ENCODE measurements around the gene SUMO3. TPM values are rescaled to one million over a fixed set of nuclear protein-coding genes. Genes with fewer than 3 reads are reported as not detected.

Gene SUMO3
- polyA plus RNA-seq, 1 donor, result 113 TPM

DNA sequence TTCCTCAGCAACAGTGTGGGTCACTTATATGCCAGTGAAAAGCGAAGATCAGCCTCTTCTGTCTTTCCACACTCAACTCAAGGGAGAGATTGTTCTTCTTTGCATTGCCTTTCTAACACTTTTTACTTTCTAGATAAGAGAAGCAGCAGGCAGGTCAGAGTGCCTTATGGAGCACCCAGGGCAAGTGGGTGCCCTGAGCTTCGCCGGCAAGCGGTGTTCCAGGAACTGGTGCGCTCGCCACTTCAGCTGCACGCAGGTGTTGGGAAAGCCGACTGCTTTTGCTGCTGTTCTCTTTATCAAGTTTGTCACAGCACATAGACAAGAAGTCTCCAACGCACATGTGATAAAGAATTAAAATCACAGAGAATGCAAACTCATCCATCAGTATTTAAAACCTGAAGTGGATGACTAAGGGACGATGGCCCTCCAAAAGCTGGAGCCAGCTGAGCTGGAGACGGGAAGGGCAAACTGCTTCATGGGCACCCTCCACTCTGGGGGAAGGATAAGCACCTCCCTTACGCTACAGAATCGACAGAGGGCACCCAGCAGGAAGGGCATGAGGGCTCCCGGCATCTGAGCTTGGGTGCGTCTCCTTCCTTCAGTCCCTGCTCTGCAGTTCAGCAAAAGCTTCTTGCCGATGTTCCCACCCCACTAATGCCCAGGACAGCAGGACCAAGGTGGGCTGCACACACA, 36.9 kb downstream of the SUMO3 start:
- DNase-seq, result no peak

DNA sequence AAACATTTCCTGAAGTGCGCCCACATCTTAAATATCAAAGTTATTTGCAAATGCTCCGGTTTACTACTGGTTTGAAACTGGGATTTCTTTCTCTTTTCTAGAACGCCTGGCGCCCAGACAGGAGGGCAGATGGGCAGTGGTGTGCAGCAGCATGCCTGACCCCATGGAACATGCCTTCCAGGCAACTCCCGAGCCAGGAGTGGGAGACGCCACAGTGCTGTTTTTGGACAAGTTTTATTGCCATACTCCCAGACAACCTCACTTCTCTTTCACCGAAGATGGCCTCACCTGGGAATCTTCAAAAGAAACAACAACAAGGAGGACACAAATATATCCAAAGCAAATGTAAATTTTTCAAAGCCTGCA, 37.7 kb downstream of the SUMO3 start:
- DNase-seq, result no peak

DNA sequence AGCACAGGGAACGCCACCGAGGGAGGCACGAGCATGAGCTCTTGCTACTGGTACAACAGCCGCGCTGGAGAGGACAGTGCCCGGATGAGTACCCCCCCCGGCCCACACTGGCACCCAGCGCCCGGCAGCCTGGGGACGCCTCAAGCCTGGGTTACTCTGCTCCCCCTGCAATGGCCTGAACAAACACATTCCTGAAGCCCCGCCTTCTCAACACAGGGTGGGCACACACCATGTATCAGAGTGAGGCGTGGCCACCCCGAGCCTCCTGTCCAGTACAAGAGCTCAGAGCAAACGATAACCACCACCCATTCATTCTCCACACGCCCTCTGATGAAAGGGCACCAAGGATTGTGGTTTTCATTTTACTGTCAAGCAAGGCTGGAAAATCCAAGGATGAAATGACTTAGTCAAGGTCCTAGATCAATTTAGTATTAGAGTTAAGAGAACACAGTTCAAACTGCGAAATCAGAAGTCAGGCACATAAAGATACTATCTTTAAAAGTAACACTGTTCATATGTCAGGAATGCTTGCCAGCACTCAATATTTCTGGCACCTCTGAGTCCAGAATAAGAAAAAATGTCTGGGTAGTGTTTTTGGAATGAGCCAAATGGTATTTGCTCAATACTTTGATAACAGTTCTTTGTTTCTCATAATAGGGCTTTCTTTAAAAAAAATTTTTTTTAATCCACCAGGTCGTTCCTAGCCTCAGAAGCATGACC, 38.3 kb downstream of the SUMO3 start:
- DNase-seq, result no peak

DNA sequence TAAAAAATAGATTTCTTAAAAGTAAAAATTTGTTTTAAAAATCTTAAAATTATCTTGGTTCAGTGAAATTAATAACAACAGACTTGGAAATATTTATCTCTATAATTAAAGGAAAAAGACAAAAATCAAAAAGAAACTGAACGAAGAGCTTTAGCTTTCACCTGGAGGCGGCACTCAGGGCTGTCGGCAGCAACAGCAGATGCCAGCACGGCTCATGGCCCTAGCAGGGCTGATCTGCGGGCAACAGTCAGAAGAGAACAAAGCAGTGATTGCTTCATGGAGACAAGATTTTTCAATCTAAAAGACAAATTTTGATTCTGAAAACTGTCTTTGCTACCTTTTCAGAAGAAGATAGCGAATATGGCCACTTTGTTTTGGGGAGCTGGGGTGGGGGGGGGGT, 38.9 kb downstream of the SUMO3 start:
- no peak for DNase-seq

DNA sequence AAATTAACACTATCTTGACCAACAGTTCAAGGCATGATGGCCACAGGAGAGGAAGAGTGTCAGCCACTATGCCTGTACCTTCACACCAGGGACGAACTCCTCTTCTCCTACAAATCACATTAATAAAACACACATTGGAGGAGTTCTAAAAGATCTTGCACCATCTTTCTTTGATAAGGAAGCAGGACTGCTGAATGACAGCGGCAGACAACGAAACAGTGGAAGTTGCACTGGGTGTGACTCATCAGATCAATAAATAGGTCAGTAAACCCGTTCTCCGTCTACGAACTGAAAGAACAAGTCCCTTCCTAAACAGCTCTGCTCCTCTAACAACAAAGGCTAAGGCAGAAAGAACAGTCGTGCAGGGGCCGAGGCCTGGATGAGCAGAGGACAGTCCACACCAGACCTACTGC, 39.4 kb downstream of the SUMO3 start:
- no peak for DNase-seq

DNA sequence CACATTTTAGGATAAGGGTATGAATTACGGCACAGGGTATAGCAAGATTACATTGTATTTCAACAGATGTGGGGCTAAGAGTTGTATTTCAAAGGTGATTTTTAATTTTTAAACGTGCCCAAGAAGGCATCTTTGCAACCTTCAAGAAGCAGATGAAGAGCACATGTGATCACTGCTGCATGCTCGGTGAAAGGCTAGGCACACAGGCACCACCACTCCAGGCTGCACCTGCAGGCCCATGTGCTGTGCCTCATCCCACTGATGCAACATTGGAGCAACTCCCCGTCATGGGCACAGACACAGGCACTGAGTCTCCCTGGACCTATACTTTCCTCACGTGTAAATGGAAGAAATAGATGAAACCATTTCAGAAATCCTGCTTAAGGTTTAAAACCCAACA, 39.8 kb downstream of the SUMO3 start:
- DNase-seq, result no peak

DNA sequence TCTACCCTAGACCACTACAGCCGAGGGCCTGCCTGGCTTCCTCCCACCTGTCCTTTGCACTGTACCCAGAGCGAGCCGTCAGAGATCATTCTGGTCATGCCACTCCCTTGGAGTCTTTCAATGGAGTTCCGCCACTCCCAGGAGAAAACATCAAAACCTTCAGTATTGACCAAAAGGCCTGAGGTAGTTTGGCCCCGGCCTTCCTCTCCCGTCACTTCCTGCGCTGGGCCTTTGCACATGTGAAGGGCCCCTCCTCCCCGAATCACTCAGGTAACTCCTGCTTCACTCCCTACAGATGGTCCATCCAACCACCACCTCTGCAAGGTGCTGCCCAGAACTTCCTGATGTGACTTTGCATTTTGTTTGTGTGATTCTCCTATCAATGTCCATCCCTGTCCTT, 42.9 kb downstream of the SUMO3 start:
- DNase-seq, result no peak

DNA sequence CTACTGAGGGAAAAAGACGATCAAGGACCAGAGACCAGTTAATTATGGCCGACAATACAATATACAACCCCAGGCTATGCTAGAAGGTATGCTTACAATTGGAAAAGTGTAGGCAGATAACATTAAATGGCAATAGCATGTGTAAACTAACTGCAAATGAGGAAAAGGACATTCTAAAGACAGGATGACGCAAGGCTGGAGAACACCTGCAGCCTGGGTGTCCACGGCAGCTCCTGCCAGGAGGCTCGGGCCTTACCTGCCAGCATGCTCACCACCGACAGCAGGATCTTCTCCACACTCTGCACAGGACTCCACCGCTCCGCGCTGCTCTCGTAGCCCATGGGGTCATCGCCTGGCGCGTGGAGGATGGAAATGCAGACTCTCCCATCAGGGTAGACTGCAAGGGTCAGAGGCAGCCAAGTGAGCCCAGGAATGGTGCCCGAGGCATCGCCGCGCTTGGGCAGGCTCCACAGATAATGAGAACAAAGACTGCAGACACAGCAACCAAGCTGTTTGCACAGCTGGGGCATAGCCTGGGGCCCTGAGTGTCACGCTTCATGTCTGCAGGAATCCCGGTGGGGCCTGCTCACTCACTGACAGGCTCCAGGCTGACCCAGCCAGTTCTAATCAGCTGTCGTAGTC, 44.5 kb downstream of the SUMO3 start:
- peak; percentile 79 for DNase-seq

DNA sequence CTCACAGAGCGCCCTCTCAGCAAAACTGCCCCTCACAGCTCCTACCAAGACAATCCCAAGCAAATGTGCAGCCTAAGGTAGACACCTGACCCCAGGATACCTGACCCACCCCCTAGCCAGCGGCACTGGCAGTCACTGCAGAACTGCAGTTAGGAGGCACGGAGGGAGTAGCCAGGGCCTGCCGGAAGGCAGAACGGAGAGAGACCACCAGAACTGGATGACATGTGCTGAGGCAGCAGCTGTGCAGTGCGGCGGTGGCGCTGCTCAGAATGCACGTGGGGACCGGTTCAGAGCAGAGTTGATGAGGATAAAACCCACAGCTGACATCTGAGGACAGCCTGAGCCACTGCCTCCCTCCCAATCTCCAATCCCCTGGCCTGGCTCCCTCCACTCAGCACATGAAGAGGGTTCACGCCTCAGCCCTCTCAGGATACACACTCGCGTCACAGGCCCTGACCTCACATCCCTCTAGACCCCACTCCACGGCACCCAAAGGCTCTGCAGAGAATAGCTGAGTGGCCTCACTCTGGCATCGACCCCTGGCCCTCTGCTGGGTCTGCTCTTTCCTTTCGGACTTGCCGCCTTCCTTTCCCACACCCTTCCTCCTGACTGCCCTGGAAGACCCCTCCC, 45.9 kb downstream of the SUMO3 start:
- DNase-seq, result no peak

DNA sequence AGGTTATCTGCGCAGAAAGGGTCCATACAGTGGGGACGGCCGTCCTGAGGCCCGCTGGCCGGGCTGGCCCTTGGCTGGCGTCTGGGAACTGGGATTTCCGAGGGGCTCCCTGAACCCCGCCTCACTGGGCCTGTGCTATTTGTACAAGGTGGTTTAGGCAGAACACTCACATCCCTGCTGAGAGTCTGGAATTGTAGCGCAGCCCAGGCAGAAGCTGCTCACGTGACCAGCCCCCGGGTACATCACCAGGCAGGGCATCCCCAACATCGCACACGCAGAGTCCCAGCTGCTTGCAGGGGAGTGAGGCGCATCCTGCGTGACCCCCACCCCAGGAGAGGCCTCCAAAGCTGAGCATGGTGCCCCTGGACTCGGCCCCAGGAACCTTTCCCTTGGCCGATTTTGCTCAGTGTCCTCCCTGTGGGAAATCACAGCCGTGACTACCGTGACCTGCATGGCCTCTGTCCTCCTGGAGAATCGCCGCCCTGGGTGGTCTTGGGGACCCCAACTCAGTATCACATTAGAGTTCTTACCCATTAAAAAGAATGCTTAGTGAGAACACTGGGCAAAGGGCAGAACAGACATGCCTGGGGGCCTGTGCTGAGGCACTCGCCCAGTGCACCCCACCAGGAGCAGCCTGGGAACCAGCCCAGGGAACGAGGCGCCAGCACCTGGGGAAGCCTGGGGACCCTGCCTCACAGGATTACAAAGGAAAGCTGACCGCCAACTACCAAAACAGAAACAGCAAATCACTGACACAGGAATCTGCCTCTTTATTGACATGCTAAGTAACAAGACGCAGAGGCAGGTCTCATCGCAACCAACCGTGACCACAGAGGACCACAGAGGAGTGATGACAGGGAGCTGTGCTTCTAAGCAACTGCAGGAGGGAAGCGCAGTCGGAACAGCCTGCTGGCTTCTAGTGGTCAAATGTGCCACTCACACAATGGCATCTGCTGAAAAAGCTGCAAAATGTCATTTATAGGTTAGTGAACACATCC, 49.7 kb downstream of the SUMO3 start:
- peak; percentile 47 for DNase-seq

DNA sequence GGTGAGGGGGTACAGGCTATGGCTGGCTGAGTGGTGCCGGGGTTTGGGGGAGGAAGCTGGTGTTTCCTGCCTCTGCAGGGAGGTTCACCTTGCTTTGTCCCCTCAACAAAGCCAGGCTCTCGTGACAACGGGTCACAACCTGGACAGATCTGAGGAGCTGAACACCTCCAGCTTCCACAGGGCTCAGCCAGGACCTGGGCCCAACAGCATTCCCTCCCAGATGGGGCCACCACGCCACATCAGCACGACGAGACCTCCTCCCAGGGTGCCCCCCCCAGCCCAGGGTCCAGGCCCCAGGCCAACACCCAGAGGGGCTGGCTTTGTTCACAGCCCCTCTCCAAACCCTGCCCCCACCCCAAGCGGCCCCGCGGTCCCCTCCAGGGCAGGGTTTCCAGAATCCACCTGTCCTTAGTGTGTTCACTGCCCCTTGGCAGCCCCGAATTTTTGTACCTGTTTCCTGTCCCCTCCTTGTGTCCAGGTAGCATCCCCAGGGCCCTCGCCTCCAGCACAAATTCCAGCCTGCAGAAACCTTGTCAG, 51.0 kb downstream of the SUMO3 start:
- no peak for DNase-seq

DNA sequence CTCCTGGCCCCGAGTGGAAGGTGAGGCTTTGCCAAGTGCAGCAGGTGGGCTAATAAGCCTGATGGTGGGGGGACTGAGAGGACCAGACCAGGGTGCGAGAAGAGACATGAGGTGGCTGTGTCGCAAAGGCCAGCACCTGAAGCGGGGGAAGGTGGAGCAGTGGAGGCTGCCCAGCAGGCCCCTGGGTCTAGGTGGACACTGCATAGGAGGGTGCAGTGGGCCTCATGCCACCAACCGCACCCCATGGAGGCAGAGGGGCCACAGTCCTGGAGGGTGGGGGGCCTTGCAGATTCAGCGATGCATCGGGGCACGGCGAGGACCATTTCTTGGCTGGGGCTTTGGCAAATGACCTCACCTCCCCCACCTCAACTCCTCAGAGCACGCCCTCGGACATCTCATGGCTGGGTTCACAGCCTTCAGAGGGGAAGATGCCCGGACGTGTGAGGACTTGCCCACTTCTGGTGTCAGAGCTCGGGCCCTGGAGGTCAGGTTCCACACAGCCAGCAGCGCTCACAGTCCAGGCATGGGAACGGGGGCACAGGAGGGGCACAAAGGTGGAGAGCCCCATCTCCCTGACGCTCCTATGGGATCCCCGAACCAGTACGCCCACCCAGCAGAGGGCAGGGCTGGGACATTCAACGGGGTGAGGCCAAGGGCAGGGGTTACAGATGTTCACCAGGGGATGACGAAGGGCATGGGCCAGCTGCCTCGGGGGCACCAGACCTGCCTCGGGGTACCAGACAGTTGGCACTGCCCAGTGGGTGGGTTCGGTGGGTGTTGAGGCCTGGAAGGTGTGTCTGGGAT, 51.6 kb downstream of the SUMO3 start:
- DNase-seq, result no peak

DNA sequence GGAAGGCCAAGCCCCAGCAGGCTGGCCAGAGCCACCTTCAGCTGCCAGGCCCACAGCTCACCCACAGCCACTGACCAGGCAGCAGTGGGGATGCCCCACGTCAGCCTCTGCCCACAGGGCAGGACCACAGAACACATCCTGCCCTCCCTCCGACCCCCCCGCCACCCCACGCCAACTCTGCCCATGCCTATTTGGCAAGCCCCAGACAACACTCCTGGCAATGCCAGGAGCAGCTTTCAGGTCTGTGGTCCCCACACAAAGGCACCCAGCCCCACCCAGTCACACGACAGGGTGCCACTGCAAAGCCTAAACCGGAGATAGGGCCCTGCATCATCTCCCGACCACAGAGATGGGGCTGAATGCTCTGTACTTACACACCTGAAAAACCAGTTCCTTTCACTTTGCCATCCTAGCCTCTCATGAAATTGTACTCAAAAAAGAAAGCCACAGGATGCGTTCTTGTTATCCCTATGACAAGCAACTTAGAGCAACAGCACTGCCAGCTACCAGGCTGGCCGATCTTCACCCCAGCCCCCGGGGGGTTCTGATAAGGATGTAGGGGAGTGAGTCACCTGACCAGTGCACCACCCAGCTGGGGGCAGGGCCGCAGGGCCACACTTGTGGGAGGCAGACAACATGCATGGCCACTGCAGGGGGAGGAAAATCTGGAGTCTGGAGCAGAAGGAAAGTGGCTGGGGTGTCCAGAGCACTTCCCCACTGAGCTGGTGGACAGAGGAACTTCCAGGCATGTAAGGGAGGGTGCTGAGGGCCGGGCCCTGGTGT, 52.4 kb downstream of the SUMO3 start:
- DNase-seq, result no peak

DNA sequence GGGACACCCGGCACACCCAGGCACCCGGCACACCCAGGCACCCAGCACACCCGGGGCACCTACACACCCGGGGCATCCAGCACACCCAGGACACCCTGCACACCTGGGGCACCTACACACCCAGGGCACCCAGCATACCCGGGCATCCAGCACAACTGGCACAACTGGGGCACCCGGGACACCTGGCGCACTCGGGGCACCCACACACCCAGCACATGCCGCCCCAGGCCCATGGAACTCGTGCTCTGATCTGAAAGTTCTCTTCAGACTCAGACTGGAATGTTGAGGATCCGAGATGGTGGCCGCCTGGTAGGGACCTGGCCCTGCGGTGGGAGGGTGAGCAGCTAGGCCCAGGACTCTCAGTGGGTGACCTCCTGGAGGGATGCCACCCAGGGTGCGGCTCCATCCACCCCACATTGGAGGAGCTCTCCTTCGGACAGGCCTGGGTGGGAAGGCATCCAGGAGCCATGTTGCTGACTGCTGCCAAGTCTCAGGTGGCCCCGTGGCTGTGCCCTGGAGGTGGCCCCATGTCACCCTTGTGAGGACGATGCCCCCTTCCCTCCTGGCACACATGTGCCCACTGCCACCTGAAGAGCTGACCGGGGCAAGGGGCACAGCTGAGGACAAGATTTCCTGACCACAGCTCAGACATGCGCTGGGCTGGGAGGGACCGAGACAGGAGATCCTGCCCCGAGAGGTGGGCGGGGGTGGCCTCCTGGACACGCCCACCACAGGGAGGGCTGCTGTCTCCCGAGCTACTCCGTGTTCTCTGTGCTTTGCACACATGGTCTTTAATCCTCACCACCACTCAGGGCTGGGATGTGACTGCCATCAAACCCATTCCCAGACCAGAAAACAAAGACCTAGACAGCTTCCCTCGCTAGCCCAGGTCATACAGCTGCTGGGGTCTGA, 53.3 kb downstream of the SUMO3 start:
- no peak for DNase-seq

DNA sequence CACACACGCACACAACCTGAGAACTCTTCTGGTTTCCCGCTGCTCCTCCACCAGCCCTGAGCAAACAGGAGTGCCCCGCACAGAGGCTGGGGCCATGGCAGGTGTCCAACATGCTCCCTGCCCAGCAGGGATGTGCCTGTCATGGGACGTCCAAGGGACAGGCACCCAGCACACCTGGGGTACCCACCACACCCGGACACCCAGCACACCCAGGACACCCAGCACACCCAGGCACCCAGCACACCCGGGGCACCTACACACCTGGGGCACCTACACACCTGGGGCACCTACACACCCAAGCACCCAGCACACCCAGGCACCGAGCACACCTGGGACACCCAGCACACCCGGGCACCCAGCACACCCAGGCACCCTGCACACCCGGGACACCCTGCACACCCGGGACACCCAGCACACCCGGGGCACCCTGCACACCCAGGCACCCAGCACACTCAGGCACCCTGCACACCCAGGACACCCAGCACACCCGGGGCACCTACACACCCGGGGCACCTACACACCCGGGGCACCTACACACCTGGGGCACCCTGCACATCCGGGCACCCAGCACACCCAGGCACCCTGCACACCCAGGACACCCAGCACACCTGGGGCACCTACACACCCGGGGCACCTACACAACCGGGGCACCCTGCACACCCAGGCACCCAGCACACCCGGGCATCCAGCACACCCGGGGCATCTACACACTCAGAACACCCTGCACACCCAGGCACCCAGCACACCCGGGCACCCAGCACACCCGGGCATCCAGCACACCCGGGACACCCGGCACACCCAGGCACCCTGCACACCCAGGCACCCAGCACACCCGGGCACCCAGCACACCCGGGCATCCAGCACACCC, 54.2 kb downstream of the SUMO3 start:
- no peak for DNase-seq

DNA sequence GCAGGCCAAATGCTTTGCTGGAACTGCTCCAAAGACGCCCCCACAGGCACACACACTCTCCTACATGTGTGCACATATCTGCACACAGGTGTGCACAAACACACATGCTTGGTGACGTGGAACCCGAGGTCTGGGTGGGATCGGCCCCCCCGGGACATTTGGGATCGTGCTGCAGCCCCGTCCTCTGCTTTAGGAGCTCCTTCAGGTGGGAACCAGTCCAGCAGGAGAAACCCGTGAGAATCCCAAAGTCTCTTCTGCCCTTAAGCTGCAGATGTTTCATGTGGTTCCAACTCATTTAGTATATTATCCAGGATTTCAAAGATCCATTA, 54.8 kb downstream of the SUMO3 start:
- DNase-seq, result no peak

DNA sequence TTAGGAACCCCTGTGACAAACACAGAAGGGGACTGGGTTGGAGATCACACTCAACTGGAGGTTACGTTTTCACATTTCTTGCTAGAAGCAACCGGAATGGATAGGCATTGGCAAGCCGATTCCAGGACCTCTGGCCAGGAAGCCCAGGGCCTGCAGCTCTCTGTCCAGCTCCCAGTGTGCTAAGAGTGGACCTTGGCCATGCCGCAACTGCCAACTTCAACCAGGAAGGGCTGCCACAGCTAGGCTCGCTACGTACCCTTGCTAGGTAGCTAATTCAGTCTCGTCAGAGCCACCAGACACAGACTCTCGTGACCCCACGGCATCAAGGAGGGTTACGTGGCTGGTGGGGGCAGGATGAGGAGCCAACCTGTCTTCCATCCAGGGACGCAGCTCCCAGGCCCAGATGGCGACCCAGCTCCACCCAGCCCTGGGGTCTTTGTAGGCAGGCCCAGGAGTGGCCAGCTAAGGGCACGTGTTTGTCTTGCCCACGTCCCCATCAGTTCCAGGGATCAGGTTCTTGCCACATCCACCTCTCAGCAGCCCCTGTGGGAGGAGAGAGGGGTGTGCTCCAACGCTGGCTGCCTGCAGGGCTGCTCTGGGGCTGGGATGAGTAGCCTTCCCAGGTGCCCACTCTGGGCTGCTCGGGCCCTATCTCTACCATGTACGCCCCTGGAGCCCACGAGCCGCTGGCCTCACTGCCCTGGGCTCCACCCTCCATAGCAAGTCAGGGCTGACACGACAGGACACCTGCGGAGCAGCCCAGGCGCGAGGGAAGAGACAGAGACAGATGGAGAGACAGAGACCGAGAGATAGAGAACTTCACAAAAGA, 55.4 kb downstream of the SUMO3 start:
- DNase-seq, result no peak
